Panc1 (cell line): ENCODE data around the gene FLT1. TPM values are rescaled to one million over a fixed set of nuclear protein-coding genes. Genes with fewer than 3 reads are reported as not detected.

ENCODE experiments used
- ATAC-seq: fragments of 200-7000 bp; cut with Tn5 transposase; 2 replicates; pipeline ENCODE4 v1.9.1; 2020; ENCODE audit warnings: mild to moderate bottlenecking, moderate library complexity
- BruUV-seq: library from RNA; stranded (reverse); fragments of 400-500 nt; replicated peaks from 2 replicates; lab custom pipeline; 2021; lab: Mats Ljungman, UMichigan
- CTCF ChIA-PET: fragments of 300-600 bp; sonication (Branson Sonifier 250); formaldehyde crosslinking; loops from one replicate; lab custom pipeline; 2022; ENCODE audit warnings: antibody characterized with exemption; lab: Charles Lee
- POLR2A ChIA-PET: fragments of 300-600 bp; sonication (Branson Sonifier 250); formaldehyde crosslinking; loops from one replicate; lab custom pipeline; 2022; ENCODE audit warnings: antibody characterized with exemption; lab: Charles Lee
- DNase-seq: peaks from one replicate; pipeline ENCODE4 v3.0.0-alpha.2; 2010; ENCODE audit warnings: low read depth, low spot score
- H3K27ac ChIP-seq: 2 replicates; pipeline ENCODE4 v1.5.1; 2011; ENCODE audit warnings: mild to moderate bottlenecking, low read length, inconsistent platforms
- H3K27me3 ChIP-seq: fragments of 200-500 bp; sonication (Bioruptor generic); 2 replicates; pipeline ENCODE4 v1.6.0; 2014; ENCODE audit warnings: low read length, inconsistent platforms; ENCODE audit not compliant: control insufficient read depth, insufficient read depth
- H3K36me3 ChIP-seq: fragments of 200-500 bp; sonication (Bioruptor generic); 2 replicates; pipeline ENCODE4 v1.5.1; 2014; ENCODE audit warnings: inconsistent platforms, mild to moderate bottlenecking, low read length, moderate library complexity; ENCODE audit not compliant: control insufficient read depth, insufficient read depth
- H3K4me1 ChIP-seq: 2 replicates; pipeline ENCODE4 v1.5.1; 2011; ENCODE audit warnings: inconsistent platforms, mild to moderate bottlenecking, low read length, moderate library complexity; ENCODE audit not compliant: control insufficient read depth, insufficient read depth
- H3K4me3 ChIP-seq, 2 experiments: 2 replicates each; pipeline ENCODE4 v1.5.1; 2011 to 2012; ENCODE audit warnings: low read depth in 2 of 2, low read length in 2 of 2, mild to moderate bottlenecking in 2 of 2, inconsistent platforms in 1 of 2, moderate library complexity in 1 of 2
- H3K9me3 ChIP-seq: fragments of 200-500 bp; sonication (Bioruptor generic); 2 replicates; pipeline ENCODE4 v1.5.1; 2014; ENCODE audit warnings: low read depth, mild to moderate bottlenecking, inconsistent platforms, low read length, moderate library complexity; ENCODE audit not compliant: control insufficient read depth, insufficient read depth
- POLR2AphosphoS5 ChIP-seq: IDR thresholded peaks from 2 replicates; pipeline ENCODE4 v1.6.1; 2012; ENCODE audit warnings: mild to moderate bottlenecking, low read depth, low read length, moderate library complexity
- REST ChIP-seq, 2 experiments: IDR thresholded peaks; 2 replicates each; pipeline ENCODE4 v1.6.1; 2011 to 2012; ENCODE audit warnings: low read depth in 2 of 2, control low read depth in 1 of 2, low read length in 1 of 2, mild to moderate bottlenecking in 1 of 2, moderate library complexity in 1 of 2; ENCODE audit not compliant: insufficient read depth in 1 of 2
- SIN3A ChIP-seq: IDR thresholded peaks from 2 replicates; pipeline ENCODE4 v1.6.1; 2012; ENCODE audit warnings: low read depth, mild to moderate bottlenecking, low read length, moderate library complexity, borderline replicate concordance; ENCODE audit not compliant: insufficient read depth
- TCF7L2 ChIP-seq: IDR thresholded peaks from 2 replicates; pipeline ENCODE4 v1.6.1; 2011; ENCODE audit warnings: mild to moderate bottlenecking, low read depth, low read length, inconsistent platforms
- in situ Hi-C: cut with HindIII; loops from 2 replicates; pipeline ENCODE4 v1.10.0; 2016; ENCODE audit warnings: low sequenced_read_pairs, low pct_unique_long_range_greater_than_20kb
- intact Hi-C: fragments of 100-400 bp; cut with micrococcal nuclease; formaldehyde crosslinking; loops from one replicate; pipeline ENCODE4 v1.10.0; 2022; ENCODE audit not compliant: unreplicated experiment
- total RNA-seq: library from RNA; stranded (reverse); gene quantifications from one replicate; pipeline ENCODE4 v1.2.1, GENCODE V29; 2021; ENCODE audit not compliant: unreplicated experiment
- TF ChIP-seq, protein P1 (sequence below): fragments of 450-650 bp; IDR thresholded peaks from 2 replicates; pipeline ENCODE4 v1.5.1; 2017; ENCODE audit warnings: mild to moderate bottlenecking

FLT1 gene
- total RNA-seq, 1 experiment from 2014 or later = 0.15 TPM

DNA sequence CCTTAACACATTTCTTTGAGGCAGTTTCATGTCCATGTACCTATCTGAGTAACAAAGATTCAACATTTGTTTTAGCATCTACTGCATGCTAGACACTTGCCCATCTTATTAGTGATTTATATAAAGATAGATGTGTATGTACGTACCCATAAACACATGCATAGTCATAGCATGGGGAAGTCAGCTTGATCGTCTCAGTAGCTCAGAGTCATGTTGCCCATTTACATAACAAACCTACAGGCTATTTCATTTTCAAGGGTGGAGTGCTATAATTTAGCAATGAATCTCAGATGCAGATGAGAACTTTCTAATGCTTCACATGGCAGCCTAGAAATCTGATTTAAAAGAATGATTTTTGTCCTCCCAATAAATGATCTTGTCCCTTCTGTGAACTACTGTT, 23.5 kb downstream of the FLT1 start:
- no peak overlapping the region for H3K4me3 ChIP-seq
- H3K27ac ChIP-seq = no peak overlapping the region
- no peaks in the 10 kb centered on the region for H3K9me3 ChIP-seq
- intact Hi-C loops (no loop called here), in situ Hi-C loops (no loop called here)
- no peaks in the 10 kb centered on the region for H3K36me3 ChIP-seq
- CTCF ChIA-PET = no interaction called here
- ATAC-seq = no peak
- no peak for DNase-seq
- H3K4me1 ChIP-seq = no peaks in the 10 kb centered on the region
- TF ChIP-seq POLR2AphosphoS5 (no peak), TCF7L2 (no peak), SIN3A (no peak), REST (IDR thresholded peaks at IDR 0.05; ENCODE audit: insufficient read depth in 1 of 2, low read depth in 2 of 2, low read length in 1 of 2) (no peak)
- TF ChIP-seq, protein P1, sequence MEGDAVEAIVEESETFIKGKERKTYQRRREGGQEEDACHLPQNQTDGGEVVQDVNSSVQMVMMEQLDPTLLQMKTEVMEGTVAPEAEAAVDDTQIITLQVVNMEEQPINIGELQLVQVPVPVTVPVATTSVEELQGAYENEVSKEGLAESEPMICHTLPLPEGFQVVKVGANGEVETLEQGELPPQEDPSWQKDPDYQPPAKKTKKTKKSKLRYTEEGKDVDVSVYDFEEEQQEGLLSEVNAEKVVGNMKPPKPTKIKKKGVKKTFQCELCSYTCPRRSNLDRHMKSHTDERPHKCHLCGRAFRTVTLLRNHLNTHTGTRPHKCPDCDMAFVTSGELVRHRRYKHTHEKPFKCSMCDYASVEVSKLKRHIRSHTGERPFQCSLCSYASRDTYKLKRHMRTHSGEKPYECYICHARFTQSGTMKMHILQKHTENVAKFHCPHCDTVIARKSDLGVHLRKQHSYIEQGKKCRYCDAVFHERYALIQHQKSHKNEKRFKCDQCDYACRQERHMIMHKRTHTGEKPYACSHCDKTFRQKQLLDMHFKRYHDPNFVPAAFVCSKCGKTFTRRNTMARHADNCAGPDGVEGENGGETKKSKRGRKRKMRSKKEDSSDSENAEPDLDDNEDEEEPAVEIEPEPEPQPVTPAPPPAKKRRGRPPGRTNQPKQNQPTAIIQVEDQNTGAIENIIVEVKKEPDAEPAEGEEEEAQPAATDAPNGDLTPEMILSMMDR = no peak
- no TSS peak for BruUV-seq
- no peaks in the 10 kb centered on the region for H3K27me3 ChIP-seq
- POLR2A ChIA-PET = no interaction called here

DNA sequence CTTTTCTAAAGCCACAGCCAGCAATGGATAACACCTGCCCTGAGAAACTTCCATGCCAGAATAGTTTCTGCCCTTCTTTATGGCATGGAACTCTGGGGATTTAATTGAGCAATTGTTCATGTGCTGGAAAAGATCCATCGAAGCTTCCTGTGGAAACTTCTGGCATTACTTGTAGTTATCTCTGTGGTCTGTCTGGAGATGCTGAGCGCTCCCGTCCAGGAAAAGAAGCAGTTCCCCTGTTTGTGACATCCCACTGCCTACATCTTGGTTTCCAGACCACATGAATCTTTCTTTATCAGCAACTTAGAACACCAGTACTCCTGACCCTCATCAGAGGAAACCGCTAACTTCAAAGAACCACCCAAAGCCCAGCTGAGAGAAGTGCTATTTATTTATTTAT, 24.6 kb downstream of the FLT1 start:
- DNase-seq (no peak), ATAC-seq (no peak)
- POLR2A ChIA-PET = no interaction called here
- Histone ChIP-seq H3K36me3 (no peaks in the 10 kb centered on the region), H3K4me1 (no peaks in the 10 kb centered on the region), H3K9me3 (no peaks in the 10 kb centered on the region), H3K27me3 (no peaks in the 10 kb centered on the region), H3K27ac (no peak overlapping the region), H3K4me3 (no peak overlapping the region)
- CTCF ChIA-PET = no interaction called here
- in situ Hi-C loops (no loop called here), intact Hi-C loops (no loop called here)
- no TSS peak for BruUV-seq
- TF ChIP-seq, protein P1 = no peak
- TF ChIP-seq SIN3A (no peak), TCF7L2 (no peak), POLR2AphosphoS5 (no peak), REST (IDR thresholded peaks at IDR 0.05; ENCODE audit: insufficient read depth in 1 of 2, low read depth in 2 of 2, low read length in 1 of 2) (no peak)
